GM12864 (cell line): ENCODE data around the gene KCNJ2.

ENCODE experiments used
- DNase-seq: peaks from one replicate; pipeline ENCODE4 v3.0.0-alpha.2; 2011; ENCODE audit warnings: low read depth
- H3K4me3 ChIP-seq: 2 replicates; pipeline ENCODE4 v1.5.1; 2011; ENCODE audit warnings: mild to moderate bottlenecking, low read depth, low read length, control low read depth
- TF ChIP-seq, protein P1 (sequence below): IDR thresholded peaks from 2 replicates; pipeline ENCODE4 v1.5.1; 2011; ENCODE audit warnings: low read depth, mild to moderate bottlenecking, moderate library complexity, low read length, control low read depth, inconsistent platforms; ENCODE audit errors: missing control alignments

Gene KCNJ2

DNA sequence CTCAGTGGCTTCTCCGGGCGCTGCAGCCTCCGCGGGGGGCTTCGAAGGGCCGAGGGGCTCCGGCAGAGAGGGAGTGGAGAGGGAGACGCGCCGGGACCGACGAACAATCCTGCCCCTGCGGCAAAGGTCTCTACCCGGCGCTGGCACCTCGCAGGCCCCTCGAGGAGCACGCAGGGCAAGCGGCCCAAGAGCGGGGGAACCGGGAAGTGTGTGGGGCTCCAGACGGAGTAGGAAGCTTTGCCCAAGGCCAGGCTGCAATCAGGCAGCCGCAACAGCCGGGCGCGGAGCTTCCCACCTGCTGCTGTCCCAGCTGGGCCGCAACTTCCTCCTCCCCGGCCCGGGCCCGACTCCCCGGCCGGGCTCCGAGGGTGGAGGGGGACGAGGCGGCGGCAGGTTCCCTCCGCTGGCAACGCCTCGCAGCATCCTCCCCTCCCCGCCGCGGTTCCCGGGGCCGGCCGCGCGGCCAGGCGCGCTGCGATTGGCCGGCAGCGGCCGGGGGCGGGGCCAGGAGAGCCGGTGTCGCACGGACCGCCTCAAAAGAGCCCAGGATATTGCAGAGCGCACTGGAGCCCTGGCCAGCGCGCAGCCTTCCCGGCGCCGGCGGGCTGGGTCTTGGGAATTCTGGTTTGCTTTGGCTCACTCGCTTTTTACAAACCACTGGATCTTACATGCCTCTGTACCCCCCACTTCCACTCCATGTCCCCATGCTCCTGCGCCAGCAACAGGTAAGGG, at the start of gene KCNJ2:
Gene KCNJ2 (plus strand): TSS at position 556 of the 732 bp plus-strand sequence. CDS start 5,508 bp downstream, outside the sequence.
- TF ChIP-seq, protein P1, sequence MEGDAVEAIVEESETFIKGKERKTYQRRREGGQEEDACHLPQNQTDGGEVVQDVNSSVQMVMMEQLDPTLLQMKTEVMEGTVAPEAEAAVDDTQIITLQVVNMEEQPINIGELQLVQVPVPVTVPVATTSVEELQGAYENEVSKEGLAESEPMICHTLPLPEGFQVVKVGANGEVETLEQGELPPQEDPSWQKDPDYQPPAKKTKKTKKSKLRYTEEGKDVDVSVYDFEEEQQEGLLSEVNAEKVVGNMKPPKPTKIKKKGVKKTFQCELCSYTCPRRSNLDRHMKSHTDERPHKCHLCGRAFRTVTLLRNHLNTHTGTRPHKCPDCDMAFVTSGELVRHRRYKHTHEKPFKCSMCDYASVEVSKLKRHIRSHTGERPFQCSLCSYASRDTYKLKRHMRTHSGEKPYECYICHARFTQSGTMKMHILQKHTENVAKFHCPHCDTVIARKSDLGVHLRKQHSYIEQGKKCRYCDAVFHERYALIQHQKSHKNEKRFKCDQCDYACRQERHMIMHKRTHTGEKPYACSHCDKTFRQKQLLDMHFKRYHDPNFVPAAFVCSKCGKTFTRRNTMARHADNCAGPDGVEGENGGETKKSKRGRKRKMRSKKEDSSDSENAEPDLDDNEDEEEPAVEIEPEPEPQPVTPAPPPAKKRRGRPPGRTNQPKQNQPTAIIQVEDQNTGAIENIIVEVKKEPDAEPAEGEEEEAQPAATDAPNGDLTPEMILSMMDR = no peak
- H3K4me3 ChIP-seq = peak within 1 kb of the TSS; percentile 56
- DNase-seq = no peak

DNA sequence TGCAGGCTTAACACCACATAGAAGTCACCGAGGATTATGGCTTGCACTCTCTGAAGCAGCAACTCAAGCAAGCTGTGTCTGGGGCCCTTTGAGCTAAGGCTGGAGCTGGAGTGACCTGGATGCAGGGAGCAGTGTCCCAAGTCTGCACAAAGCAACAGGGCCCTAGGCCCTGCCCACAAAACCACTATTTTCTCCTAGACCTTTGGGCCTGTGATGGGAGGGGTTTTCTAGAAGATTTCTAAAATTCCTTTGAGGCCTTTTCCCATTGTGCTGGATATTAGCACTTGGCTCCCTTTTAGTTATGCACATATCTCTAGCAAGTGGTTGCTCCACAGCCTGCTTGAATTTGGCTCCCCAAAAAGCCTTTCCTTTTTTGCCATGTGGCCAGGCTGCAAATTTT, 49.8 kb upstream of the KCNJ2 start:
- H3K4me3 ChIP-seq = no peak overlapping the region
- TF ChIP-seq, protein P1 = no peak
- DNase-seq = no peak

DNA sequence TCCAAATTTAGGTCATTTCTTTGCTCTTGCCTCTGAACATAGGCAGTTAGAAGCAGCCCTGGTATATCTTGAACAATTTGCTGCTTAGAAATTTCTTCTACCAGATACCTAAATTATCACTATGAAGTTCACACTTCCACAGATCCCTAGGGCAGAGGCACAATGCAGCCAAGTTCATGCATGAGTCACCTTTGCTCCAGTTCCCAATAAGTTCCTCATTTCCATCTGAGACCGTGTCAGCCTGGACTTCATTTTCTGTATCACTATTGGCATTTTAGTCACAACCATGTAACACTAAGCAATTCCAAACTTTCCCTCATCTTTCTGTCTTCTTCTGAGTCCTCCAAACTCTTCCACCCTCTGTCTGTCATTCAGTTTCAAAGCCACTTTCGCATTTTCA, 49.3 kb upstream of the KCNJ2 start:
- DNase-seq = no peak
- H3K4me3 ChIP-seq = no peak overlapping the region
- TF ChIP-seq, protein P1 = no peak

DNA sequence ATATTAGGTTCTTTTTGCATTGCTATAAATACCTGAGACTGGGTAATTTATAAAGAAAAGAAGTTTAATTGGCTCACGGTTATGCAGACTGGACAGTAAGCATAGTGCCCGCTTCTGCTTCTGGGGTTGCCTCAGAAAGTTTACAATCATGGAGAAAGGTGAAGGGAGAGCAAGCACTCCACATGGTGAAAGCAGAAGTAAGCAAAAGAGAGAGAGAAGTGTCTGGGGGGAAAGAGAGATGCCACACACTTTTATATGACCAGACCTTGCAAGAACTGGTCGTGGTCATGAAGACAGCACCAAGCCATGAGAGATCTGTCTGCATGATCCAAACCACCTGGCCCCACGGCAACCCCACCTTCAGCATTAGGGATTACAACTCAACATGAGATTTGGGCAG, 48.9 kb upstream of the KCNJ2 start:
- no peak for DNase-seq
- TF ChIP-seq, protein P1 = no peak
- H3K4me3 ChIP-seq = no peak overlapping the region

DNA sequence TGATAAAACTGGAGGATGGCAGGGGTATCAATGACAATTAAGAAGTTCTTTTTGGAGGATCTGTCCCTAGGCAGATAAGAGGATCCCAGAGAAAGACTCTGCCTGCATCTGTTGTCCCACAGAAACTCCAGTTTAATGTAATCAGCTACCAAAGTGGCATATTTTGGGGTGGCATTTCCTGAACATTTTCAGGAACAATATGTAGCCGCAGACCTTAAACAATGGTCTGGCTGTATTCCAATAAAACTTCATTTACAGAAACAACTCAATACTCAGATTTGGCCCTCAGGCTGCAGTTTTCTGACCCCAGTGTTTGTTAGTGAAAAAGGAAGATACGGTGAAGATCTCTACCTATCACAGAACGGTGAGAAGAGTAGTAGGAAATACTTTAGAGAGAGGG, 48.2 kb upstream of the KCNJ2 start:
- no peak for DNase-seq
- TF ChIP-seq, protein P1 = no peak
- H3K4me3 ChIP-seq = no peak overlapping the region

DNA sequence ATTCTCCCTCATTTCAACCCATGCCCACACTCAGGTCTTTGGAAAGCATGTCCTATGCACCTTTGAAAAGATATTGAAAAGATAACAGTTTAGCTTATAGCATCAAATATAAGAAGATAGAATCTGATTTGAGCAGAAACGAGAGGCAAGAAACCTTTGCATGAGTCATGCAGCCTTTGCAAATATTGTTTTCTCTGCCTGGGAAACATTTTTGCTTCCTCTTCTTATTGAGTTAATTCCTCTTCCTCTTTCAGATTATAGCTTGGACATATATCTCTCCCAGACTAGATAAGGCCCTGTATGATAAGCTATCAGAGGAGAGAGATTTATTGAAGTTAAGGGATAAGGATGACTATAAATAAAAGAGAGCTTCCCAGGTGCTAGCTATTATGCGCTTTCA, 46.1 kb upstream of the KCNJ2 start:
- no peak overlapping the region for H3K4me3 ChIP-seq
- DNase-seq = no peak
- TF ChIP-seq, protein P1 = no peak

DNA sequence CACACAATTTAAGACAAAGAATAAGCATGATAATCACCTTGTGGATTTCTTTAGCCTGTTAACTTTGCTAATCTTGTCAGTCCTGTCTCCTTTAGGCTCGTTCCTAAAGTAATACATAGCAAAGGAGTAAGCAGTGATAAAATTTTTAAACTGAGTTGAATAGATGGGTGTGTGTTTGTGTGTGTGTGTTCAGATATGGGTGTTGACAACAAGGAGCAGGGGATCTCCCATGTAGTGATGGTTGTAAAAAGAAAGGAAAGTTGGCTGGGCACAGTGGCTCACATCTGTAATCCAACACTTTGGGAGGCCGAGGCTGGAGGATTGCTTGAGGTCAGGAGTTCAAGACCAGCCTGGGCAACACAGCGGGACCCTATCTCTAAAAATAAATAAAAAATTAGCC, 44.6 kb upstream of the KCNJ2 start:
- TF ChIP-seq, protein P1 = no peak
- no peak overlapping the region for H3K4me3 ChIP-seq
- DNase-seq = no peak
